ENCODE data around the gene CHST5.
A peak's percentile ranks its signal among the peaks of the same experiment; 100 is the strongest.

CHST5 gene

DNA sequence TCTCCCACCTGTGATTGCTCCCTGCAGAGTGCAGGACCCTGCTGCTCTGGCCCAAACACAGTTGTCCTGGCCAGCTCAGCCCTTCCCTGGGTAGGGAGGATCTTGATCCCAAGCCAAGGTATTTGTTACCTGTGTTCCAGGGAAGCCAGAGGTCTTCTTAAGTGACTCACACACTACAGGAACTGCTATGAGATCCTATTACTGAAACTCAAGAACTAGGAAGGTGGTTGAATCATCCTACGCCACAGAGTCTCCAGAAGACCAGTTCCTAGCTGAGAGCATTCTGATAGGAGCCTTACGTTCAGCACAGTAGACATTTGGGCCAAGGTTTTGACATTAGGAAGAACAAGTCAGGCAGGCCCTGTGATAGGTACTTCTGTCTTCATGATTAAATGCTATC lies 52.7 kb downstream of the CHST5 start:
- Histone ChIP-seq H3K14ac (ENCODE audit: low read length in 2 of 2) (no peak overlapping the region), H2AK5ac (ENCODE audit: low read length, severe bottlenecking) (no peak overlapping the region), H3K4ac (ENCODE audit: low read depth in 1 of 2, low read length in 2 of 2) (no peak overlapping the region), H3K18ac (ENCODE audit: low read depth in 1 of 2, low read length in 2 of 2) (no peak overlapping the region), H2AFZ (ENCODE audit: low read depth, low read length) (no peak overlapping the region), H3K4me1 (ENCODE audit: control insufficient read depth, insufficient read depth, low read depth, low read length) (peaks cover 5% of the 10 kb centered on the region), H2BK12ac (ENCODE audit: low read length in 2 of 2) (no peak overlapping the region), H2BK120ac (ENCODE audit: low read depth, low read length) (no peak overlapping the region), H4K8ac (ENCODE audit: low read length) (no peak overlapping the region), H3K27me3 (ENCODE audit: control insufficient read depth in 1 of 2, insufficient read depth in 1 of 2, low read length in 2 of 2) (peaks cover 9 to 24% of the 10 kb centered on the region in 2 experiments), H2BK15ac (ENCODE audit: low read depth, poor library complexity, severe bottlenecking) (no peak overlapping the region), H3K36me3 (ENCODE audit: control insufficient read depth in 1 of 2, insufficient read depth in 2 of 2, low read depth in 1 of 2, low read length in 2 of 2) (no peaks in the 10 kb centered on the region), H3K79me1 (replicated peaks; ENCODE audit: low read length, poor library complexity, severe bottlenecking) (no peaks in the 10 kb centered on the region), H3K9ac (ENCODE audit: low read length) (no peak overlapping the region), H3K27ac (ENCODE audit: low read length, poor library complexity, severe bottlenecking) (no peak overlapping the region), H4K91ac (ENCODE audit: low read length) (no peak overlapping the region), H3K23ac (ENCODE audit: low read length in 2 of 2) (no peak overlapping the region), H2BK5ac (ENCODE audit: low read depth, low read length, poor library complexity, severe bottlenecking) (no peak overlapping the region), H3K4me3 (ENCODE audit: insufficient read depth in 1 of 2, low read depth in 1 of 2, low read length in 2 of 2) (no peak overlapping the region), H3K9me3 (ENCODE audit: control insufficient read depth, low read length) (no peaks in the 10 kb centered on the region), H3K4me2 (ENCODE audit: low read length, poor library complexity, severe bottlenecking) (no peak overlapping the region)
- no peak for DNase-seq
- 85% methylated on average over 2 of the region's 2 CpGs for WGBS

- no peaks in the 10 kb centered on the region for H3K36me3 ChIP-seq (ENCODE audit: control insufficient read depth in 1 of 2, insufficient read depth in 2 of 2, low read depth in 1 of 2, low read length in 2 of 2)
- no peak overlapping the region for H2BK5ac ChIP-seq (ENCODE audit: low read depth, low read length, poor library complexity, severe bottlenecking)
- H2AFZ ChIP-seq (ENCODE audit: low read depth, low read length), result no peak overlapping the region
- no peak overlapping the region for H3K18ac ChIP-seq (ENCODE audit: low read depth in 1 of 2, low read length in 2 of 2)
- WGBS, result 90% methylated on average over 14 of the region's 14 CpGs
- H2AK5ac ChIP-seq (ENCODE audit: low read length, severe bottlenecking), result no peak overlapping the region
- no peak overlapping the region for H3K14ac ChIP-seq (ENCODE audit: low read length in 2 of 2)
- H3K9me3 ChIP-seq (ENCODE audit: control insufficient read depth, low read length), result no peaks in the 10 kb centered on the region
- H3K27me3 ChIP-seq (ENCODE audit: control insufficient read depth in 1 of 2, insufficient read depth in 1 of 2, low read length in 2 of 2), result peaks cover 9 to 24% of the 10 kb centered on the region in 2 experiments
- H4K91ac ChIP-seq (ENCODE audit: low read length), result no peak overlapping the region
- no peak overlapping the region for H4K8ac ChIP-seq (ENCODE audit: low read length)
- no peak overlapping the region for H3K4ac ChIP-seq (ENCODE audit: low read depth in 1 of 2, low read length in 2 of 2)
- no peak overlapping the region for H2BK12ac ChIP-seq (ENCODE audit: low read length in 2 of 2)
- H3K9ac ChIP-seq (ENCODE audit: low read length), result no peak overlapping the region
- no peaks in the 10 kb centered on the region for H3K79me1 ChIP-seq (replicated peaks; ENCODE audit: low read length, poor library complexity, severe bottlenecking)
- no peak overlapping the region for H3K27ac ChIP-seq (ENCODE audit: low read length, poor library complexity, severe bottlenecking)
- no peak overlapping the region for H2BK15ac ChIP-seq (ENCODE audit: low read depth, poor library complexity, severe bottlenecking)
- no peak overlapping the region for H3K4me3 ChIP-seq (ENCODE audit: insufficient read depth in 1 of 2, low read depth in 1 of 2, low read length in 2 of 2)
- peaks cover 5% of the 10 kb centered on the region for H3K4me1 ChIP-seq (ENCODE audit: control insufficient read depth, insufficient read depth, low read depth, low read length)
- no peak overlapping the region for H3K23ac ChIP-seq (ENCODE audit: low read length in 2 of 2)
- no peak overlapping the region for H2BK120ac ChIP-seq (ENCODE audit: low read depth, low read length)
- no peak for DNase-seq
- H3K4me2 ChIP-seq (ENCODE audit: low read length, poor library complexity, severe bottlenecking), result no peak overlapping the region
These were observed 53.3 kb downstream of the CHST5 start for GRCh38 chr16:75482434-75483205.

- peaks cover 9 to 28% of the 10 kb centered on the region in 2 experiments for H3K27me3 ChIP-seq (ENCODE audit: control insufficient read depth in 1 of 2, insufficient read depth in 1 of 2, low read length in 2 of 2)
- 91% methylated on average over 7 of the region's 7 CpGs for WGBS
These were observed 54.4 kb downstream of the CHST5 start for GRCh38 chr16:75481475-75481874.

DNA sequence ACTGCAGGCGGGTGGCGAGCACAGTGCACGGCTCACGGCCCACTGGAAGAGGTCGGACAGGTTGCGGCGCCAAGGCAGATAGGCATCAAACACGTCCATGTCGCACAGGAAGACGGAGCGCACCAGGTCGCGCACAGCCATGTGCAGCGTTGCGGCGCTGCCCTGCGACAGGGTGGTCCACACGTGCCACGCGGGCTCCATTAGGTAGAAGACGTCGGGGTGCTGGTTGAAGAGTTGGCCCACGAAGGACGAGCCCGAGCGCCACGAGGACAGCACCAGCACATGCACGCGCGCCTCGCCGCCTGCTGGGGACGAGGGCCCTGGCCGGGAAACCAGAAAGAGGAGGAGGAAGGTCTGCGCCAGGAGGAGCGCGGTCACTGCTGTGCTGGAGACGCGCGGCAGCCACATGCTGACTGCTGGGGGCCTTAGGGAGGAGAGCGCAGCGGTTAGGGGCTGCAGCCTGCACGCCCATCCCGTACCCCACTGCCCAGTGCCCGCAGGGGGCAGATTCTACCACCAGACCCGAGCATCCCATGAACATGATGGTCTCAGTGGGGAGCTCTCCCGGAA lies 56.4 kb downstream of the CHST5 start:
- H2BK15ac ChIP-seq (ENCODE audit: low read depth, poor library complexity, severe bottlenecking), result no peak overlapping the region
- no peak overlapping the region for H2BK12ac ChIP-seq (ENCODE audit: low read length in 2 of 2)
- H3K18ac ChIP-seq (ENCODE audit: low read depth in 1 of 2, low read length in 2 of 2), result no peak overlapping the region
- no peak overlapping the region for H3K4ac ChIP-seq (ENCODE audit: low read depth in 1 of 2, low read length in 2 of 2)
- H2BK120ac ChIP-seq (ENCODE audit: low read depth, low read length), result no peak overlapping the region
- DNase-seq, result no peak
- no peak overlapping the region for H3K9ac ChIP-seq (ENCODE audit: low read length)
- H4K8ac ChIP-seq (ENCODE audit: low read length), result no peak overlapping the region
- no peaks in the 10 kb centered on the region for H3K36me3 ChIP-seq (ENCODE audit: control insufficient read depth in 1 of 2, insufficient read depth in 2 of 2, low read depth in 1 of 2, low read length in 2 of 2)
- H3K4me1 ChIP-seq (ENCODE audit: control insufficient read depth, insufficient read depth, low read depth, low read length), result peaks cover 2% of the 10 kb centered on the region
- no peaks in the 10 kb centered on the region for H3K79me1 ChIP-seq (replicated peaks; ENCODE audit: low read length, poor library complexity, severe bottlenecking)
- H3K27me3 ChIP-seq (ENCODE audit: control insufficient read depth in 1 of 2, insufficient read depth in 1 of 2, low read length in 2 of 2), result peaks cover 0 to 25% of the 10 kb centered on the region in 2 experiments
- no peak overlapping the region for H3K23ac ChIP-seq (ENCODE audit: low read length in 2 of 2)
- no peak overlapping the region for H2BK5ac ChIP-seq (ENCODE audit: low read depth, low read length, poor library complexity, severe bottlenecking)
- H3K4me3 ChIP-seq (ENCODE audit: insufficient read depth in 1 of 2, low read depth in 1 of 2, low read length in 2 of 2), result peak overlapping the region in 1 of 2 experiments; percentile 8
- no peak overlapping the region for H3K27ac ChIP-seq (ENCODE audit: low read length, poor library complexity, severe bottlenecking)
- no peak overlapping the region for H3K14ac ChIP-seq (ENCODE audit: low read length in 2 of 2)
- 97% methylated on average over 47 of the region's 47 CpGs for WGBS
- H2AFZ ChIP-seq (ENCODE audit: low read depth, low read length), result no peak overlapping the region
- H3K9me3 ChIP-seq (ENCODE audit: control insufficient read depth, low read length), result no peaks in the 10 kb centered on the region
- H3K4me2 ChIP-seq (ENCODE audit: low read length, poor library complexity, severe bottlenecking), result no peak overlapping the region
- no peak overlapping the region for H2AK5ac ChIP-seq (ENCODE audit: low read length, severe bottlenecking)
- no peak overlapping the region for H4K91ac ChIP-seq (ENCODE audit: low read length)

More at GRCh38 chr16:75481475-75481874, 54.4 kb downstream of the CHST5 start:
- Histone ChIP-seq H2BK12ac (ENCODE audit: low read length in 2 of 2) (no peak overlapping the region), H3K9me3 (ENCODE audit: control insufficient read depth, low read length) (no peaks in the 10 kb centered on the region), H3K18ac (ENCODE audit: low read depth in 1 of 2, low read length in 2 of 2) (no peak overlapping the region), H2BK120ac (ENCODE audit: low read depth, low read length) (no peak overlapping the region), H2BK15ac (ENCODE audit: low read depth, poor library complexity, severe bottlenecking) (no peak overlapping the region), H3K4me3 (ENCODE audit: insufficient read depth in 1 of 2, low read depth in 1 of 2, low read length in 2 of 2) (no peak overlapping the region), H3K23ac (ENCODE audit: low read length in 2 of 2) (no peak overlapping the region), H3K14ac (ENCODE audit: low read length in 2 of 2) (no peak overlapping the region), H3K79me1 (replicated peaks; ENCODE audit: low read length, poor library complexity, severe bottlenecking) (no peaks in the 10 kb centered on the region), H2BK5ac (ENCODE audit: low read depth, low read length, poor library complexity, severe bottlenecking) (no peak overlapping the region), H3K4me1 (ENCODE audit: control insufficient read depth, insufficient read depth, low read depth, low read length) (peaks cover 5% of the 10 kb centered on the region), H3K4ac (ENCODE audit: low read depth in 1 of 2, low read length in 2 of 2) (no peak overlapping the region), H4K91ac (ENCODE audit: low read length) (no peak overlapping the region), H2AFZ (ENCODE audit: low read depth, low read length) (no peak overlapping the region), H3K27ac (ENCODE audit: low read length, poor library complexity, severe bottlenecking) (no peak overlapping the region), H3K4me2 (ENCODE audit: low read length, poor library complexity, severe bottlenecking) (no peak overlapping the region), H3K9ac (ENCODE audit: low read length) (no peak overlapping the region), H3K36me3 (ENCODE audit: control insufficient read depth in 1 of 2, insufficient read depth in 2 of 2, low read depth in 1 of 2, low read length in 2 of 2) (no peaks in the 10 kb centered on the region), H4K8ac (ENCODE audit: low read length) (no peak overlapping the region), H2AK5ac (ENCODE audit: low read length, severe bottlenecking) (no peak overlapping the region)
- DNase-seq, result no peak

Data from mesenchymal stem cell (in vitro differentiated cells and primary cell).